GM13977 (cell line): ENCODE results near the gene ZBTB17.
A peak's percentile ranks its signal among the peaks of the same experiment; 100 is the strongest.

Source experiments
- DNase-seq: peaks from one replicate; pipeline ENCODE4 v3.0.0; 2012; ENCODE audit warnings: low spot score
- in situ Hi-C: fragments of 300-500 bp; cut with MboI; formaldehyde crosslinking; loops from one replicate; pipeline ENCODE4 v1.12.0; 2022; ENCODE audit warnings: low sequenced_read_pairs, low pct_unique_long_range_greater_than_20kb, mixed read lengths, inconsistent platforms; ENCODE audit not compliant: unreplicated experiment
- TF ChIP-seq, protein P1 (sequence below): IDR thresholded peaks from 2 replicates; pipeline ENCODE4 v1.5.1; 2012; ENCODE audit warnings: mild to moderate bottlenecking, control low read depth; ENCODE audit not compliant: insufficient read depth; ENCODE audit errors: extremely low read depth, missing control alignments

Gene ZBTB17

DNA sequence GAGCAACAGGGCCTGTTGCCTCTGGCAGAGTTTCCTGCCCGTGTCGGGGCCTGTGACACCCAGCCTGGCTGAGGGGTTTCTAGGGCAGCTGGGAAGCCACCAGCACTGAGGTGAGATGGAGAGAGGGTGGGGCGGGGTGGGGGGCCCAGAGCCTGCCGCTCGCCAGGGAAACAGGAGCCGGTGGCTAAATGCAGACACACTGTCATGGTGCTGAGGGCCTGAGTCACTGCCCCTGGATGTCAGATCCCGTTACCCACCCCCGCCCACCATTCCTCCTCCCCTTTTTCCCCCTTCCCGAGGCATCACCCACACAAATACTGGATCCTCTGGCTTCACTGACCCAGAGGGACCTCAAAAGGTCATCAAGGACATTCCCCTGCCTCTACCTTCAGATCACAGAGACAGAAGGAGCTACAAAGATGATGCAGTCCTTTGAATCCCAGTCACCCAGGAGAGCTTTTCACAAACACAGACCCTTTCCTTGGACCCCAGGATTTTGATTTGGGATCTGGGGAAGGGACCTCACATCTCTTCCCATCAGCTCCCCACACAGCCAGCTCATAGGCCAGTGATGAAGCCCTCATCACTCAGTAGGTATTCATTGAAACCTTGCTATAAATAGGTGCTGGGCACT is 43.9 kb upstream of the ZBTB17 start:
- TF ChIP-seq, protein P1, sequence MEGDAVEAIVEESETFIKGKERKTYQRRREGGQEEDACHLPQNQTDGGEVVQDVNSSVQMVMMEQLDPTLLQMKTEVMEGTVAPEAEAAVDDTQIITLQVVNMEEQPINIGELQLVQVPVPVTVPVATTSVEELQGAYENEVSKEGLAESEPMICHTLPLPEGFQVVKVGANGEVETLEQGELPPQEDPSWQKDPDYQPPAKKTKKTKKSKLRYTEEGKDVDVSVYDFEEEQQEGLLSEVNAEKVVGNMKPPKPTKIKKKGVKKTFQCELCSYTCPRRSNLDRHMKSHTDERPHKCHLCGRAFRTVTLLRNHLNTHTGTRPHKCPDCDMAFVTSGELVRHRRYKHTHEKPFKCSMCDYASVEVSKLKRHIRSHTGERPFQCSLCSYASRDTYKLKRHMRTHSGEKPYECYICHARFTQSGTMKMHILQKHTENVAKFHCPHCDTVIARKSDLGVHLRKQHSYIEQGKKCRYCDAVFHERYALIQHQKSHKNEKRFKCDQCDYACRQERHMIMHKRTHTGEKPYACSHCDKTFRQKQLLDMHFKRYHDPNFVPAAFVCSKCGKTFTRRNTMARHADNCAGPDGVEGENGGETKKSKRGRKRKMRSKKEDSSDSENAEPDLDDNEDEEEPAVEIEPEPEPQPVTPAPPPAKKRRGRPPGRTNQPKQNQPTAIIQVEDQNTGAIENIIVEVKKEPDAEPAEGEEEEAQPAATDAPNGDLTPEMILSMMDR = no peak
- DNase-seq = no peak
- in situ Hi-C loops = no loop called here

DNA sequence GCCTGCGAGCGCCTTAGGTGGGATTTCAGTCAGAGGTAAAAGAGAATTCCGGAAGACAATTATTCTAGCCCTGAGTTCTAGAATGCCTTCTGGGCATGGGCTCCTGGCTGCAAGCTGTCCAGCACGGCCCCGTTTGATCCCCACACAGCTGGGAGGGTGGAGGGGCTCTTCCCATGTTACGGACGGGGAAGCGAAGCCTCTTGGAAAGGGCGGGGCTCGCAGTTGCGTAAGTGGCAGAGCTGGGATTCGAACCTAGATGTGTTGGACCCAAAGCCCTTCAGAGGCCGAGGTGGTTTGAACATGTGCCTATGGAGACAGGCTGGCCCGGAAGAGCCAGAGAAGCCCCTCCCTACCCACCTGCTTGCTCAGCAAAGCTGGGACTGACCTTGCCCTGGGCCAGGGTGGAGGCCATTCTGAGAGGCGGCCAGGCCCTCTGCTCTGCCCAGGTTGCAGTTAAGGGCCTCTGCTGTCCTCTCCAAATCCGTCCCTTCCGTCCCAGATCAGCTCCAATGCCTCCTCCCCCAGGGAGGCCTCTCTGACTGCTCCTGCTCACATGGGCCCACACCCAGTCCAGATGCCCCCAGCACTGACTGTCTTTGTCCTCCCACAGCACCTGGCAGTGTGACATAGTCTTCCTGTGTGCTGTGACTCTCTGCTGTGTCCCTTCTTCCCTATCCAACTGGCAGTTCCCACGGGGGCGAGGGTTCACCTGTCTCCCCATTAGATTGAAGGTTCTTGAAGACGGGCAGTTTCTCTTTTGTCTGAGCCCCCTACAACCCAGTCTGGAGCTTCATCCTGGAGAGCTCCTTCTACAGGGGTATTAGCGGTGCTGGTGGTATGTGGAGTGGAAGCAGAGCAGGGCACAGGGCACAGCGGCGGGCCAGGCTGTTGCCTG is 43.1 kb upstream of the ZBTB17 start:
- in situ Hi-C loops = no loop called here

DNA sequence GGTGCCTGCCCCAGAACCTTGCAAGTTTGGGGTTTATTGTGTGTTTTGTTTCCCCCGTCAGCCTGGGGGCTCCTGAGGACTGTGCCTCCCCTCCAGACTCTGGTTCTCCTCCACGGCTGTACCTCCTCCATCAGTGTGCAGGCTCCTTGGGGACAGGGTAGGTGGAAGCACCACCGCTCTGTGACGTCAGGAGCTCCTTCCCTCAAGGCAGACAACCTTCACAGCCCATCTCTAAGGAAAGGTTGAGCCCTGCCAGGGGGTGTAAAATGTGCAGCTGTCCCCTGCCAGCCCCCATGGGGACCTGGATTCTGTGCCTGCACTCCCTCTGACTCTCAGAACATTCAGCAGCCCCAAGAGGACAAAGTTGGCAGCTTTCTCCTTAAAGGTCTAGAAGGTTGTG is 42.4 kb upstream of the ZBTB17 start:
- TF ChIP-seq, protein P1 = no peak
- no peak for DNase-seq
- in situ Hi-C loops = no loop called here

More for the DNA sequence above, 43.1 kb upstream of the ZBTB17 start:
- no peak for DNase-seq
- TF ChIP-seq, protein P1 = no peak

DNA sequence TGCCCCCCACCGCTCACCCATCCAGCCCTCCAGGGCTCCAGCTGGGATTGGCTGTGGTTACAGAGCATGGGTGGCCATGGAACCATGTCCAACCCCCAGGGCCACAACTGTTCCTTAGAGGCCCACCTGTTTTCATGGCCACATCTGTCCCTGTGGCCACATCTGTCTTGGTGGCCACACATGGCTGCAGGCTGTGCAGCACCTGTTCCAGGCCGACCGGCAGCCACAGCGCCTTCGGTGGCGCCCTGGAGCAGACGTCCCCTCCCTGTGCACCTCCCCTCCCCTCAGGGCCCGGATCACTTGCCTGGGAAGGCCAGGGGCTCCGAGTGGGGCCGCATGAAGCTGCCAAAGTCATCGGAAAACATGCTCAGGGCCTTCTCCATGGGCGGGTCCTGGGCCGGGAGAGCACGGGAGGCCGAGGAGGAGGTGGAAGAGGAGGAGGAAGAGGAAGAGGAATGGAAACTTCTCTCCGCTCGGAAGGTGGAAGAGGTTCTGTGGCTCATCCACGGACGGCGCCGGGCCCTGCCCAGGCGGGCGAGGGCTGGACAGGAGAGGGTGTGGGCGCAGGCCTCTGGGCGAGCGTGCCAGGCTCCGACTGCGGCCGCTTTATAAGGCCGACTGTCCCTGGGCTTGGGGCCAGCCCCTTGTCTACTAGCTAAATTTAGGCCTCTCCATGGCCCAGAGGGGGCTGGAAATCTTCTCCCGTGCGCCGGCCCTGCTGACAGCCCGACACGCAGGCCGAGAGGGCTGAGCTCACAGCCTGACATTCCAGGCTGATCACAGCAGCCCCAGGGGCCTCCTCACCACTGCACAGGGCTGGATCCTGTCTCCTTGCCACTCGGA is 41.8 kb upstream of the ZBTB17 start, which contains the start of gene HSPB7:
TSS of gene HSPB7 (minus strand) at position 583 of the 843 bp plus-strand sequence. CDS start at position 503, 80 bp downstream.
- in situ Hi-C loops = no loop called here
- no peak for DNase-seq
- TF ChIP-seq, protein P1 = peak; percentile 2

DNA sequence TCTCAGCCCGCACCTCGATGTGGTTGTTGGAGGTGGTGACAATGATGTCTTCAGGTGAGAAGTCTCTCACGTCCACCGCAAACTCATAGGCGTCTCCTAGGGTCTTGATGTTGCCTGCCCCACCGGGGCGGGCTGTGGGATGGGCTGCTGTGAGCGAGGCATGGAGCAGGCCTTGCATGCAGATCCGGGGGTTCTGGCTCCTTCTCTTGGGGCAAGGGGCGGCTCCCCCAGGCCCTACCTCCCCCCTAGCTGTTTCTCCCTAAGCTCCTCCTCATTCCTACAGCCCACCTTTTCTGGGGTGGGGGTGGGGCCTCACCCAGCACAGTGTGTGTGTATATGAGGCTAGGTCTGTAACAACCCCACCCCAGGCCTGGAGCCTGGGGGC is 41.2 kb upstream of the ZBTB17 start:
- no peak for DNase-seq
- in situ Hi-C loops = no loop called here
- TF ChIP-seq, protein P1 = no peak

DNA sequence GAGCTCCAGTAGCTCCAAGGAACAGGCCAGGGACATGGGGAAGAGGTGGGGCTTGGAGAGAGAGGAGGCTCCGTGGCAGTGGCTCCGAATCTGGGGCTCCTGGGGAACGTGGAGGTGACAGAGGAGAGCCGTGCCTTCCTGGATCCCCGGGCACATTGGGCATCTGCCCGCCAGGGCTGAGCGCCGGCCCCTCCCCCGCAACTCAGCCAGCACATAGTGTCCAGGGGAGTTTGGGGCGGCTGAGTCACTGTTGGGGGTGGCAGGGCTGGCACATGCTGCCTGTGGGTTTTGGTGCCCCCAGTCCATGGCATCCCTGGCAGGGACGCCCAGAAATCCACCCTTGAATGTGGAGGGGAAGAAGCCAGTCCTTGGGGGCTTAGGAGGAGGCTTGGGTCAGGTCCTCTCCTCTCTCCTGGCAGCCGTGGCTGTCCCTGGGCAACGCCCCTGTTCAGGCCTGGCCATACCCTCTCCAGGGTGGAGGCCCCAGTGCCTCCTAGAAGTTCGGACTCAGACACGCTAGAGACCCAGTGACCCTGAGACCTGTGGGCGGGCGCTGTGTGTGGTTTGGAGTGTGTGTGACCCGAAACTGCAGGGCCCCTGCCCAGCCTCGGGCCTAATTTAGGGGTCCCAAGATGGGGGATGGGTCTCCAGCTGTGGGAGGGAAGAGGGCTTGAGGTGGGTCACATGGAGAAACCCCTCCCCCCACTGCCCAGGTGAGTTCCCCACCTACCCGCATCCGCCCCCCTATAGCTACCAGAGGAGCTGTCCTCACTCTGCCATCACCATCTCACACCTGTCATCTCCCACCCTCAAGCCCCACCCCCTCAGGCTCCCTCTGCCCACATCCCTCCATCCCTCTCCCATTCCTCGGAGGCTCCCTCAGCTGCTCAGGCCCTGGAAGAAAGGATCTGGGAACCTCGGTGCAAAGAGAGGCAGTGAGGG is 40.3 kb upstream of the ZBTB17 start:
- TF ChIP-seq, protein P1 = no peak
- in situ Hi-C loops = no loop called here

More for the DNA sequence above, 40.3 kb upstream of the ZBTB17 start:
- no peak for DNase-seq
